Thoracic aorta (tissue), 2 donors: ENCODE results near the gene VWA5B1. TPM values are rescaled to one million over a fixed set of nuclear protein-coding genes. Genes with fewer than 3 reads are reported as not detected.

Experiments used
- ATAC-seq: fragments of 150-250 bp; one replicate; pipeline ENCODE4 v1.8.0; 2017; ENCODE audit warnings: low read depth; ENCODE audit not compliant: insufficient number of reproducible peaks, low FRiP score
- DNase-seq: peaks from one replicate; pipeline ENCODE4 v3.0.0-alpha.2; 2020; ENCODE audit warnings: low spot score
- H3K27ac ChIP-seq, 2 donors: fragments of 200-600 bp; sonication (generic); 1 replicate in 1 of 2; 2 replicates in 1 of 2; pipeline ENCODE4 v1.5.1; 2016; ENCODE audit warnings: mild to moderate bottlenecking in 2 of 2, moderate library complexity in 2 of 2
- H3K27me3 ChIP-seq: fragments of 200-600 bp; sonication (generic); replicated peaks from 2 replicates; pipeline ENCODE4 v1.6.0; 2016; ENCODE audit warnings: mild to moderate bottlenecking; ENCODE audit not compliant: insufficient read depth
- H3K36me3 ChIP-seq: fragments of 200-600 bp; sonication (generic); one replicate; pipeline ENCODE4 v1.5.1; 2016
- H3K4me1 ChIP-seq, 2 donors: fragments of 200-600 bp; sonication (generic); 1 replicate in 1 of 2; 2 replicates in 1 of 2; pipeline versions ENCODE4 v1.5.1 to v1.6.0; 2016; ENCODE audit warnings: low read depth in 2 of 2, mild to moderate bottlenecking in 1 of 2; ENCODE audit not compliant: control insufficient read depth in 1 of 2
- H3K4me3 ChIP-seq: fragments of 200-600 bp; sonication (generic); 2 replicates; pipeline ENCODE4 v1.5.1; 2016; ENCODE audit warnings: mild to moderate bottlenecking
- H3K9me3 ChIP-seq: fragments of 200-600 bp; sonication (generic); 2 replicates; pipeline ENCODE4 v1.5.1; 2016
- total RNA-seq, 2 donors: library from RNA; depleted of rRNA; stranded (reverse); fragments of >200 nt; gene quantifications; one replicate each; pipeline versions ENCODE4 v1.1.0 to v1.2.3, GENCODE V29; 2016
- TF ChIP-seq, protein P1 (sequence below): fragments of 200-600 bp; sonication (generic); IDR thresholded peaks from one replicate; pipeline ENCODE4 v1.5.1; 2019; ENCODE audit warnings: antibody characterized with exemption

Gene VWA5B1
- total RNA-seq, 2 donors from 2014 or later, result not detected

- Histone ChIP-seq H3K36me3 (no peaks in the 10 kb centered on the region), H3K4me1 (no peaks in the 10 kb centered on the region), H3K9me3 (no peaks in the 10 kb centered on the region), H3K27ac (no peak overlapping the region), H3K4me3 (no peak overlapping the region), H3K27me3 (peaks cover 4% of the 10 kb centered on the region)
- no peak for DNase-seq
- TF ChIP-seq, protein P1, sequence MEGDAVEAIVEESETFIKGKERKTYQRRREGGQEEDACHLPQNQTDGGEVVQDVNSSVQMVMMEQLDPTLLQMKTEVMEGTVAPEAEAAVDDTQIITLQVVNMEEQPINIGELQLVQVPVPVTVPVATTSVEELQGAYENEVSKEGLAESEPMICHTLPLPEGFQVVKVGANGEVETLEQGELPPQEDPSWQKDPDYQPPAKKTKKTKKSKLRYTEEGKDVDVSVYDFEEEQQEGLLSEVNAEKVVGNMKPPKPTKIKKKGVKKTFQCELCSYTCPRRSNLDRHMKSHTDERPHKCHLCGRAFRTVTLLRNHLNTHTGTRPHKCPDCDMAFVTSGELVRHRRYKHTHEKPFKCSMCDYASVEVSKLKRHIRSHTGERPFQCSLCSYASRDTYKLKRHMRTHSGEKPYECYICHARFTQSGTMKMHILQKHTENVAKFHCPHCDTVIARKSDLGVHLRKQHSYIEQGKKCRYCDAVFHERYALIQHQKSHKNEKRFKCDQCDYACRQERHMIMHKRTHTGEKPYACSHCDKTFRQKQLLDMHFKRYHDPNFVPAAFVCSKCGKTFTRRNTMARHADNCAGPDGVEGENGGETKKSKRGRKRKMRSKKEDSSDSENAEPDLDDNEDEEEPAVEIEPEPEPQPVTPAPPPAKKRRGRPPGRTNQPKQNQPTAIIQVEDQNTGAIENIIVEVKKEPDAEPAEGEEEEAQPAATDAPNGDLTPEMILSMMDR, result no peak
- no peak for ATAC-seq
These were observed 95.8 kb downstream of the VWA5B1 start for GRCh38 chr1:20386323-20387081.

GRCh38 chr1:20389571-20389970, 98.9 kb downstream of the VWA5B1 start:
- Histone ChIP-seq H3K4me1 (no peaks in the 10 kb centered on the region), H3K9me3 (no peaks in the 10 kb centered on the region), H3K27me3 (peaks cover 4% of the 10 kb centered on the region), H3K36me3 (no peaks in the 10 kb centered on the region), H3K27ac (no peak overlapping the region), H3K4me3 (no peak overlapping the region)
- DNase-seq (no peak), ATAC-seq (no peak)
- TF ChIP-seq, protein P1, result no peak

DNA sequence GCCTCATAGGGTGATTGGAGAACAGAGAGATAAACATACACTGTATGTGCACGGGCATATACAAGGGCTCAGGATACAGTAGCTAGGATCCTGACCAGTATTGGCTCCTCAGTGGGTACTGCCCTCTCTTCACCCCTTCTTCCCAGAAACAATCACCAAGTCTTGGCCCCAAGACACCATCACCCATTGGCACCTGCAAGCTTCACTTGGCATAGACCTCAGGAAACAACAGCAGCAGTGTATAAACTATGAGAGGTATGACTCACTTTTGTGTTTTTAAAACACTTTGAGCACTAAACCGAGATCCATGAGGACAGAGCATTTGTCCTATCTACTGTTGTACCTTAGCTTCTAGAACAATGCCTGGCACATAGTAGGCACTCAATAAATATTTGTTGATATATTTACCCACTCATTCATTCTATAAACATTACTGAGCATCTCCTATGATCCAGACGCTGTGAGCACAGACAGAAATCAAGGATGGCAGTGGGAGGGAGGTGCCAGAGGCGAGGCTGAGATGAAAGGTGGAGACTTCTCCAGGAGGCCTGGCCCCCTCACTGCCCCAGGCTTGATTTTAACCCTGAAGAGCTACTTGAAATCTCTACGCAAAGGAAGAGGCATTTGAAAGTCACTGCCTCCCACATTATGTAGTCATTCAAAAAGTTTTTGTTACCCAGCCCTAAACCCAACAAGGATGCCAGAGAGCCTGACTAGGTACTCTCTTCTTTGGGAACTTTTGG, 100.1 kb downstream of the VWA5B1 start:
- Histone ChIP-seq H3K4me1 (no peaks in the 10 kb centered on the region), H3K27ac (no peak overlapping the region), H3K36me3 (no peaks in the 10 kb centered on the region), H3K9me3 (peaks cover 10% of the 10 kb centered on the region), H3K4me3 (no peak overlapping the region), H3K27me3 (no peaks in the 10 kb centered on the region)
- ATAC-seq (no peak), DNase-seq (no peak)
- TF ChIP-seq, protein P1, result no peak

DNA sequence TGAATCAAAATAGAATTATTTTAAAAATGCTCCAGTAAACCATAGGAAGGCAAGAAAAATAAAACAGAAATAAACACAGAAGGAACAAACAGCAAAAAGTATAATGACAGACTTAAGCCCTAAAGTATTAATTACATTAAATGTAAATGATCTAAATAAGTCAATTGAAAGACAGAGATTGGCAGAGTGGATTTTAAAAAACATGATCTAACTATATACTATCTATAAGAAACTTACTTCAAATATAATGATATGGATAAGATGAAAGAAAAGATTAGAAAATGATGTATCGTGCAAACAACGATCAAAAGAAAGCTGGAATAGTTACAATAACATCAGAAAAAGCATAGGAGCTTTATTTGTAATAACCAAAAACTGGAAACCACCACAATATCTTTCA, 104.6 kb downstream of the VWA5B1 start:
- DNase-seq (no peak), ATAC-seq (no peak)
- TF ChIP-seq, protein P1, result no peak
- H3K27ac ChIP-seq, result no peak overlapping the region
- H3K4me3 ChIP-seq, result no peak overlapping the region
- H3K27me3 ChIP-seq, result no peaks in the 10 kb centered on the region
- H3K36me3 ChIP-seq, result no peaks in the 10 kb centered on the region
- H3K9me3 ChIP-seq, result peaks cover 11% of the 10 kb centered on the region
- no peaks in the 10 kb centered on the region for H3K4me1 ChIP-seq

DNA sequence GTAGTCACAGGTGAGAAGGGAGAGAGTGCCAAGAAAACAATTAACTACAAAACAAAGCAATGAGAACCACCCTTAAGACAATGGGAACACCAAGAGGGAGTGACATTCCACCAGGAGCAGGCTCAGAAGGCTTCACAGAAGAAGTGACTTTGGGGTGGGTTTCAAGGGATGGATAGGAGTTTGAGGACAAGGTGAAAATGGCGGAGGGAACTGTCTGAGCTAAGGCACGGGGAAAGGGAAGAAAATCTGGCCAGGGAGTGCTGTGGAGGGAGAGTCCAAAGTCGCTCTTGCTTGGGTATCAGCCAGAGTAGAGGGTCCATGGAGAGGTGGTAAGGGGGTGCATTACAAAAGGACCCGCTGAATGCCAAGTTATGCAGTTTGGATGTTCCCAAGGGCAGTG, 108.1 kb downstream of the VWA5B1 start:
- no peak for ATAC-seq
- no peak for DNase-seq
- TF ChIP-seq, protein P1, result no peak
- Histone ChIP-seq H3K4me1 (no peaks in the 10 kb centered on the region), H3K36me3 (no peaks in the 10 kb centered on the region), H3K9me3 (peaks cover 11% of the 10 kb centered on the region), H3K4me3 (no peak overlapping the region), H3K27ac (no peak overlapping the region), H3K27me3 (no peaks in the 10 kb centered on the region)
